SK-N-SH treated with all-trans-retinoic acid at 6 μM for 48 hours (cell line): ENCODE results near the gene TRABD2B.

Experiments used
- ATAC-seq: fragments of 200-7000 bp; cut with Tn5 transposase; 3 replicates; pipeline ENCODE4 v1.9.1; 2020; ENCODE audit warnings: mild to moderate bottlenecking, moderate library complexity
- ARNTL ChIP-seq: fragments of 450-650 bp; formaldehyde crosslinking; IDR thresholded peaks from 2 replicates; pipeline ENCODE4 v1.5.0; 2020; ENCODE audit warnings: low read depth, mild to moderate bottlenecking, moderate library complexity, borderline replicate concordance
- BACH2 ChIP-seq: fragments of 250-450 bp; sonication (Bioruptor Pico); IDR thresholded peaks from 2 replicates; pipeline ENCODE4 v1.9.0; 2021; ENCODE audit warnings: mild to moderate bottlenecking, borderline replicate concordance
- CSDC2 ChIP-seq: fragments of 250-450 bp; sonication (Bioruptor Pico); IDR thresholded peaks from 2 replicates; pipeline ENCODE4 v1.5.0; 2020; ENCODE audit warnings: mild to moderate bottlenecking, moderate library complexity
- CSRNP3 ChIP-seq: fragments of 250-450 bp; sonication (Bioruptor Pico); IDR thresholded peaks from 2 replicates; pipeline ENCODE4 v1.5.1; 2021; ENCODE audit warnings: mild to moderate bottlenecking, moderate library complexity
- ESRRG ChIP-seq: fragments of 250-450 bp; sonication (Bioruptor Pico); IDR thresholded peaks from 2 replicates; pipeline ENCODE4 v1.6.1; 2021; ENCODE audit warnings: mild to moderate bottlenecking
- GLIS3 ChIP-seq: fragments of 250-450 bp; sonication (Bioruptor Pico); IDR thresholded peaks from 2 replicates; pipeline ENCODE4 v1.5.0; 2020; ENCODE audit warnings: mild to moderate bottlenecking, moderate library complexity
- ISL1 ChIP-seq: fragments of 250-450 bp; sonication (Bioruptor Pico); IDR thresholded peaks from 2 replicates; pipeline ENCODE4 v2.1.2; 2022; ENCODE audit warnings: mild to moderate bottlenecking, moderate library complexity
- OSR1 ChIP-seq: fragments of 250-450 bp; sonication (Bioruptor Pico); IDR thresholded peaks from 2 replicates; pipeline ENCODE4 v1.8.0; 2022; ENCODE audit warnings: moderate library complexity, mild to moderate bottlenecking, inconsistent platforms
- PATZ1 ChIP-seq: fragments of 250-450 bp; sonication (Bioruptor Pico); IDR thresholded peaks from 2 replicates; pipeline ENCODE4 v1.8.0; 2020; ENCODE audit warnings: mild to moderate bottlenecking, moderate library complexity, borderline replicate concordance
- PPARA ChIP-seq: fragments of 250-450 bp; sonication (Bioruptor Pico); IDR thresholded peaks from 2 replicates; pipeline ENCODE4 v1.5.0; 2020; ENCODE audit warnings: mild to moderate bottlenecking, borderline replicate concordance
- RARB ChIP-seq: fragments of 250-450 bp; sonication (Bioruptor Pico); IDR thresholded peaks from 2 replicates; pipeline ENCODE4 v1.8.0; 2021; ENCODE audit warnings: mild to moderate bottlenecking, moderate library complexity
- SNAI2 ChIP-seq: fragments of 250-450 bp; sonication (Bioruptor Pico); IDR thresholded peaks from 2 replicates; pipeline ENCODE4 v1.5.0; 2020; ENCODE audit warnings: mild to moderate bottlenecking, moderate library complexity
- TCF4 ChIP-seq: fragments of 250-450 bp; sonication (Bioruptor Pico); IDR thresholded peaks from 2 replicates; pipeline ENCODE4 v1.8.0; 2021; ENCODE audit warnings: mild to moderate bottlenecking, moderate library complexity, borderline replicate concordance
- TOX ChIP-seq: fragments of 250-450 bp; sonication (Bioruptor Pico); IDR thresholded peaks from 2 replicates; pipeline ENCODE4 v1.8.0; 2021; ENCODE audit warnings: mild to moderate bottlenecking, moderate library complexity, borderline replicate concordance
- TSHZ2 ChIP-seq: fragments of 250-450 bp; sonication (Bioruptor Pico); IDR thresholded peaks from 2 replicates; pipeline ENCODE4 v1.5.0; 2020; ENCODE audit warnings: mild to moderate bottlenecking, moderate library complexity
- ZC3H10 ChIP-seq: fragments of 250-450 bp; sonication (Bioruptor Pico); IDR thresholded peaks from 2 replicates; pipeline ENCODE4 v1.5.1; 2021; ENCODE audit warnings: mild to moderate bottlenecking, moderate library complexity
- ZFP3 ChIP-seq: fragments of 250-450 bp; sonication (Bioruptor Pico); IDR thresholded peaks from 2 replicates; pipeline ENCODE4 v1.5.0; 2020; ENCODE audit warnings: mild to moderate bottlenecking, moderate library complexity
- ZFP30 ChIP-seq: fragments of 450-650 bp; formaldehyde crosslinking; IDR thresholded peaks from 2 replicates; pipeline ENCODE4 v1.5.0; 2022; ENCODE audit warnings: mild to moderate bottlenecking, moderate library complexity
- ZNF565 ChIP-seq: fragments of 450-650 bp; formaldehyde crosslinking; conservative IDR thresholded peaks from 2 replicates; pipeline ENCODE4 v1.5.0; 2020; ENCODE audit warnings: low read depth, mild to moderate bottlenecking, moderate library complexity
- ZNF70 ChIP-seq: fragments of 450-650 bp; formaldehyde crosslinking; IDR thresholded peaks from 2 replicates; pipeline ENCODE4 v1.5.0; 2020; ENCODE audit warnings: mild to moderate bottlenecking, moderate library complexity
- ZNF8 ChIP-seq: fragments of 450-650 bp; formaldehyde crosslinking; IDR thresholded peaks from 2 replicates; pipeline ENCODE4 v1.5.0; 2020; ENCODE audit warnings: mild to moderate bottlenecking, moderate library complexity
- TF ChIP-seq, protein P1 (sequence below): fragments of 250-450 bp; sonication (Bioruptor Pico); IDR thresholded peaks from 2 replicates; pipeline ENCODE4 v1.5.1; 2020; ENCODE audit warnings: low read depth, mild to moderate bottlenecking, moderate library complexity

Gene TRABD2B

GRCh38 chr1:47752559-47752958, 244.6 kb downstream of the TRABD2B start:
- no peak for TF ChIP-seq TOX (CRISPR knock-in tag)
- TF ChIP-seq, protein P1, sequence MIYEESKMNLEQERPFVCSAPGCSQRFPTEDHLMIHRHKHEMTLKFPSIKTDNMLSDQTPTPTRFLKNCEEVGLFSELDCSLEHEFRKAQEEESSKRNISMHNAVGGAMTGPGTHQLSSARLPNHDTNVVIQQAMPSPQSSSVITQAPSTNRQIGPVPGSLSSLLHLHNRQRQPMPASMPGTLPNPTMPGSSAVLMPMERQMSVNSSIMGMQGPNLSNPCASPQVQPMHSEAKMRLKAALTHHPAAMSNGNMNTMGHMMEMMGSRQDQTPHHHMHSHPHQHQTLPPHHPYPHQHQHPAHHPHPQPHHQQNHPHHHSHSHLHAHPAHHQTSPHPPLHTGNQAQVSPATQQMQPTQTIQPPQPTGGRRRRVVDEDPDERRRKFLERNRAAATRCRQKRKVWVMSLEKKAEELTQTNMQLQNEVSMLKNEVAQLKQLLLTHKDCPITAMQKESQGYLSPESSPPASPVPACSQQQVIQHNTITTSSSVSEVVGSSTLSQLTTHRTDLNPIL (CRISPR knock-in tag), result no peak
- no peak for TF ChIP-seq TCF4 (CRISPR knock-in tag)
- TF ChIP-seq ZFP30, result no peak
- TF ChIP-seq RARB (CRISPR knock-in tag), result no peak
- no peak for TF ChIP-seq ZNF8 (CRISPR knock-in tag)
- TF ChIP-seq ZNF565 (CRISPR knock-in tag), result no peak
- no peak for TF ChIP-seq PPARA
- no peak for TF ChIP-seq ISL1 (CRISPR knock-in tag)
- no peak for TF ChIP-seq OSR1 (CRISPR knock-in tag)
- TF ChIP-seq CSRNP3 (CRISPR knock-in tag), result no peak
- TF ChIP-seq GLIS3 (CRISPR knock-in tag), result no peak
- no peak for TF ChIP-seq CSDC2 (CRISPR knock-in tag)
- TF ChIP-seq ESRRG (CRISPR knock-in tag), result no peak
- TF ChIP-seq ZNF70 (CRISPR knock-in tag), result no peak
- TF ChIP-seq ZC3H10 (CRISPR knock-in tag), result no peak
- TF ChIP-seq BACH2 (CRISPR knock-in tag), result no peak
- ATAC-seq, result no peak

DNA sequence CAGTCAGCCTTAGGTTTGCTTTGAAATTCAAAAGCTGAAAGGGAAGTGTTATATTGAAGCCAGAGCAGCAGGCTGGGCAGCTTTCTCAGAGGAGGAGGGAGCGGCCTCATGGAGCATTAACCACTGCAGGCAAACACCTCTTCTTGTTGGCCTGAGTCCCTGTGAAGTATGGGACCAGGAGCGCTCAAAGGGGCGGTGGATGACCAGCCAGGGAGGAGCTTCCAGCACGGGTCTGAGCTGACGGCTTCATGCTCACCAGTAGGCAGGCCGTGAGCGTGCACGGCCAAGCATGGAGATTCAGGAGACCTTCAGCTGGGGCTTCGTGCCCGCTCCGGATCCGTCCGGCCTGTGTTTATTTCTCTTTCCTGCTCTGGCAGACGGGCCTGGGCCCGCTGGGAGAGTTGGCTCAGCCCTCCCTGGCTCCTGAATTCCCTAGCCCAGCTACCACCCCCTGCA, 245.2 kb downstream of the TRABD2B start:
- TF ChIP-seq GLIS3 (CRISPR knock-in tag) (no peak), CSRNP3 (CRISPR knock-in tag) (no peak), ZC3H10 (CRISPR knock-in tag) (no peak), ISL1 (CRISPR knock-in tag) (no peak), ZFP3 (CRISPR knock-in tag) (no peak), BACH2 (CRISPR knock-in tag) (no peak), ZNF70 (CRISPR knock-in tag) (no peak), PPARA (no peak), TSHZ2 (CRISPR knock-in tag) (no peak), ZFP30 (no peak)
- TF ChIP-seq, protein P1 (CRISPR knock-in tag), result no peak
- ATAC-seq, result no peak

DNA sequence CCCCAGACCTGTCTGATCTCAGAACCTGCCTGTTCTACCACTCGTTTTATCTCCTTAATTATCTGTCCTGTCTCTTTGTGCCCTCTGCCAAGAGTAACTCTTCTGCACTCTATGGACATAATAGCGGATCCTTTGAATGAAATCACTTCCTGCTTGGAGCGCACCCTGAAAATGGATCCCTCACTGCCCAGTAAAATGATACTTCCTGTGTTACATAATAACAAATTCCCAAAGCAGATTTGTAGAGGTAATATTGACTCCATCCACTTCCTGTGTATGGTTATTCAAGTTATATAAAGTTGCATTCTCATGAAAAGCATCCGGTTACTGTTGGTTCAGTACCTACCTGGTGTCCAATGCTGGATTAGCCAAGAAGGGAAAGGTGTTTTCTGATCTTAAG, 246.0 kb downstream of the TRABD2B start:
- ATAC-seq, result no peak
- no peak for TF ChIP-seq ZNF70 (CRISPR knock-in tag)
- no peak for TF ChIP-seq SNAI2 (CRISPR knock-in tag)
- TF ChIP-seq TOX (CRISPR knock-in tag), result no peak
- no peak for TF ChIP-seq ZFP3 (CRISPR knock-in tag)
- TF ChIP-seq ZNF8 (CRISPR knock-in tag), result no peak
- TF ChIP-seq, protein P1 (CRISPR knock-in tag), result no peak
- no peak for TF ChIP-seq RARB (CRISPR knock-in tag)
- TF ChIP-seq GLIS3 (CRISPR knock-in tag), result no peak
- TF ChIP-seq ESRRG (CRISPR knock-in tag), result no peak
- no peak for TF ChIP-seq BACH2 (CRISPR knock-in tag)
- no peak for TF ChIP-seq ARNTL (CRISPR knock-in tag)
- no peak for TF ChIP-seq TSHZ2 (CRISPR knock-in tag)
- TF ChIP-seq PPARA, result no peak
- no peak for TF ChIP-seq ZNF565 (CRISPR knock-in tag)
- TF ChIP-seq PATZ1 (CRISPR knock-in tag), result no peak
